UCSD-AML1 (cell line): Measurements from ENCODE around the gene ADAM10.
A peak's percentile ranks its signal among the peaks of the same experiment; 100 is the strongest.

Experiments
- DNase-seq: peaks from one replicate; lab custom pipeline; 2025; ENCODE audit not compliant: unreplicated experiment; lab: John Stamatoyannopoulos, UW

The ADAM10 gene

GRCh38 chr15:58760385-58761009 lies 11.0 kb upstream of the ADAM10 start:
- no peak for DNase-seq

- no peak for DNase-seq
Measured at GRCh38 chr15:58758141-58758540, 8.6 kb upstream of the ADAM10 start.

DNA sequence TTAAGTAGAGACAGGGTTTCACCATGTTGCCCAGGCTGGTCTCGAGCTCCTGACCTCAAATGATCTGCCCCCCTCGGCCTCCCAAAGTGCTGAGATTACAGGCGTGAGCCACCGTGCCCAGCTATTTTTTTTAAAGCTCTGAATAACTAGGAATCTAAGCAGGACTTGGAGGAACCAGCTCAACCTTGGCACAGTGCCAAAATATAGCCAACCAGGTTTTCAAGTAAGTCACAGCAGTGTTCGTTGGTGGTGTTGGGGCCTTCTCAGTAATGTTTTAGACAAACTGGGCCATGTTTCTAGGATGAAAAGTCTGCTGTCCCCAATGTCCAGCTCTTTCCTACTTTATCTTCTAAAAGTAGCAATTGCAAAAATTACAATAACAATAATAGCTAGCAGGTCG lies 6.4 kb upstream of the ADAM10 start:
- DNase-seq, result no peak

- no peak for DNase-seq
Measured at GRCh38 chr15:58755350-58755749, 5.8 kb upstream of the ADAM10 start.

GRCh38 chr15:58752716-58753115 lies 3.2 kb upstream of the ADAM10 start:
- no peak for DNase-seq

DNA sequence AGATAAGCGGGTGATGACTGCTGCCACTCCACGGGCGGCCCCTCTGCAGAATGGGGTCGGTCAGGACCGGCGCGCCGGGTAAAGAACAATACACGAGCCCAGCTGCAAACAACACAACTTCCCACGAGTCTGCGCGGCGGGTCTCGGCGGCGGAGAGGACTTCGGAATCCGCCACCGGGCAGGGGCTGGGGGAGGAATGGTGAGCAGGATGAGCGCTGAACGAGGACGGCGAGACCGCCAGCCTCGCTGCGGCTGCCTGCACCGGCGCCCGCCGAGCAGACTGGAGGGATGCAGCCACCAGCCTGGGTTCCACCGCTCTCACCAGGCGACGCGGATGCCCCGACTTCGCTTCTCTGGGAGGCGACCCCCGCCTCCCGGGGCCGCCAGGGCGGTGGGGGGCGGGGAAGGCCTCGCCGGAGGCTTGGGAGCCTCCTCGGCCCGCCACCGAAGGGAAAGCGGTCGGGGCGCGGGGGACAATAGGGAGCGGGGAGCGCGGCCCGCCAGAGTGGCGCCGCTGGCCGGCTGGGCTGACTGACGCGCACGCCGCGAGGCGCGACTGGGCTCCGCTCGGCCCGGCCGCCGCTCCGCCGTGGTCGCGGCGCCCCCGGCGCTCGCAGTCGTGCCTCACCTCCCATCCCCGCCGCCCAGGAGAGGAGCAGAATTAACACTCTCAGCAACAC lies 515 bp downstream of the ADAM10 start:
- peak; percentile 52 for DNase-seq

DNA sequence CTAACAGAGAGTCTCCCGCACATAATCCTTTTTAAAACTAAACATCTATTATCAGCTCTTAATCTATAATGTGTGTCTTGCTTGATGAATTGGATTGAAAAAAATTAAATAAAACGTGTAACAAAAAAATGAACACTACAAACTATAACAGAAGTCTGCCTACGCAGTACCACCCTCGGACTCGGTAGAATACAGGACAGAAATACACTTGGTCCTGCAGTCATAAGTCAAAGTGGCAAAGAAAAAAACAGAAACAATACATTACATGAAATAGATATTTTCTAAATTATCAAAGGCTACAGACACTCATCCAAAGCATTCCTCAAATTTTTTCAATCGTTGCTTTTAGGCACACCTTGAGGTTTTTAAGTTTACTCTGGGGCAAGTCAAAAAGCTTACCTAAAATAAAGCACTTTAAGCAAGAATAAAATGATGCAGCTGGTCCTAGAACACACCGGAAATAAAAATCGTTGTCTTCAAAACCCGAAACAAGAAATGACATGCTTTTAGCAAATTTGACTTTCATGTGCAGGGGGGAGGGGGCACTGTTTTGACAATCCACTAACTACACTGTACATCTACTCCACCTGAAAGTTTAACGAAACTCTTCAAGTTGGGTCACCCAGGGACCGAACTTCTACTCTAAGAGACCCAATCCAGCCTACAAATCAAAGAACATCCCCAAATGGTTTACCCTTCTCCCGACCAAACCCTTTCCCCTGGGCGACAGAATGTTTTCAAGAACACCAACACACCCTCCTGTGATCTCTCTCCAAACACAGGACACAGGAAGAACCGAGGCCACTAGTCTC lies 1.3 kb downstream of the ADAM10 start:
- no peak for DNase-seq

- DNase-seq, result no peak
Measured at GRCh38 chr15:58746174-58746573, 3.3 kb downstream of the ADAM10 start.

GRCh38 chr15:58742819-58743502 lies 6.5 kb downstream of the ADAM10 start:
- no peak for DNase-seq

GRCh38 chr15:58742022-58742813 lies 7.3 kb downstream of the ADAM10 start:
- DNase-seq, result no peak

GRCh38 chr15:58741032-58741431 lies 8.5 kb downstream of the ADAM10 start:
- DNase-seq, result no peak

DNA sequence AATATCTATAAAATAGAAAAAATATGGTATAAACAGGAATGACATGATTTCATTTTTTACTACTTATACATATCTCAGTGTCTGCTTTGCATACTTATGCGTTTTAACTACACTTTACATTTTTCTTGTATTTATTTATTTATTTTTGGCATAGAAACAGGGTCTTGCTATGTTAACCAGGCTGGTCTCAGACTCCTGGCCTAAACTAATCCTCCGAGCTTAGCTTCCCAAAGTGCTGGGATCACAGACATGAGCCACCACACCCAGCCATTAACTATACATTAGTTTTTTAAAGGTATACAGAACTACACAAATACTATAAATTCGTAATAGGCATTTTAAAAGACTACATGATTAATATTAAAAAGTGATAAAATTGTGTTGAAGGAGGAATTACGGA lies 9.1 kb downstream of the ADAM10 start:
- no peak for DNase-seq

GRCh38 chr15:58738046-58738707 lies 11.3 kb downstream of the ADAM10 start:
- no peak for DNase-seq

- no peak for DNase-seq
Measured at GRCh38 chr15:58737298-58737697, 12.2 kb downstream of the ADAM10 start.

DNA sequence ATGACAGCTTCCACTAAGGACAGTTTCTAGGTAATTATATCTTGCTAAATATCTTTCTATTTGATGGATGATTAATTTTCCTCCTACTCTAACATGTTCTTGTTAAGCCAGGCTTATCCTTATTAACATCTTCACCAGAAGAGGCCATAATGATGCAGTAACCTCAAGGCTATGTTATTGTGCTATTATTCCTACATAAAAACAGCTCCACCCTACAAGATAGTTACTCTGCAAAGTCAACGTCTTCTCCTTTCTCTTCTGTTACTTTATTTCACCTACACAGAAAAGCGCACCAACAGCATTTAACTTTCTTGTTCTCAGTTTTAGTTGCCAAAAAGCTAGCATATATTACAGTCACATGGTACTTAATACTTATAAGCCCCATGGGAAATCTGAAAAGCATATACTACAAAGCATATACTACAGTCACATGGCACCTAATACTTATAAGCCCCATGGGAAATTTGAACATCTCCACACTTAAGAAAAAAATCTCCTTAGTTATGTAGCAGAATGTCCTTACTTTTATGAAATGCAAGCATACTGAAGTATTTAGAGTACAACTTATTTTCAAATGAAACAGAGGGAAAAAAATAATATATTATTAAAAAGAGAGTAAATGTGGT lies 13.4 kb downstream of the ADAM10 start:
- no peak for DNase-seq

- DNase-seq, result no peak
Measured at GRCh38 chr15:58734859-58735258, 14.6 kb downstream of the ADAM10 start.

DNA sequence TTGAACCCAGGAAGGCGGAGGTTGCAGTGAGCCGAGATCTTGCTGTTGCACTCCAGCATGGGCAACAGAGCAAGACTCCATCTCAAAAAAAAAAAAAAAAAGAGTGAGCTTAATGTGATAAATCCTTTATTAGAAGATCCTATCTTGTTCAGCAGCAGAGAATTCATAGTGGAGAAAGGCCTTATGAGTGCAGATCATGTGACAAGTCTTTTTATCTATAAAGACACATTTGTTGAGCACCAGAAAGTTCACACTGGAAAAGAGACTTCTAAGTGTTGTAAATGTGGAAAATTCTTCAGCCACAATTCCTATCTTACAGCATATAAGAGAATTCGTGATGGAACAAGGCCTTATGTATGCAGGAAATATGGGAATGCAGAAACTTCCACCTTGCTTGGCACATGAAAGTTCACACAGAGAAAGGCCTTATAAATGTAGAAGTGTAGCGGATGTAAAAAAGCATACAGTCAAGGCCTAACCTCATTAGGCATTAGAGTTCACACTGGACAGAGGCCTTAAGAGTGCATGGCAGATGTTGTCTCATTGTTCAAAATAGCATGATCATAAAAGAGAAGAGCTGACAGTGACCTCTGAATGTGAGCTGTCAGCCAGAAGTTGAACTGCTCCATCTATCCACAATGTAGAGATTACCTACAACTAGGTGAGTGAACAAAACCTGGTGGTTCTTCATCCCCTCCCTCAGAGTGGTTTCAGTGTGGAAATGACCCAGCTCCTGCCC lies 16.7 kb downstream of the ADAM10 start:
- no peak for DNase-seq

DNA sequence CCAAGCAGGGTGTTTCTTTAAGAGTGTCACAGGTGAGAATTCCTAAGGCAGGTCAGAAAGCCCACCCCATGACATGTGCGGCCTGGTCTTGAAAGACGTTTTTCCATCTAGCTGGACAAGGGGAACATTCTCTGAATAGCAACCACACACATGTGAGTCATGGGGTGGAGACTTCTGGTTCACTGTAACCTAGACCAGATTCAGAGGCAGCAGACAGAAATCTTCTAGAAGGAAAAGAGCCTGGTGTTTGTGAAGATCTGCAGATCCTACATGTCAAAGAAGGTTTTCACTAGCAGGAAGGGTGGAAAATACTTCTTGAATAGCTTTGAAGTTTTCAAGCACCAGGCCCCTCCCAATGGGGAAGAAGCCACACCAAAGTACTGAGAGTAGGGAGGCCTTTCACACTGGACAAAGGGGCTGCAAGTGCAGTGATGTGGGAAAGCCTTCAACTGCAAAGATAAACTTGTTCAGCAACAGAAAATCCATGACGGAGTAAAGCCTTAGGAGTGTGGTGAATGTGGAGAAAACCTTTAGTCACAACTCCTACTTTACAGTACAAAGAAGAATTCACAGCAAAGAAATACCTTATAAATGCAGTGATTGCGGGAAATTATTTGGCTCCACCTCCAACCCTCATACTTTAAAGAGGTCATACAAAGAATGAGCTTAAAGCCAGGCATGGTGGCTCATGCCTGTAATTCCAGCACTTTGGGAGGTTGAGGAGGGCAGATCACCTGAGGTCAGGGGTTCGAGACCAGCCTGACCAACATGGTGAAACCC lies 17.6 kb downstream of the ADAM10 start:
- no peak for DNase-seq
